ENCODE data around the gene GPR146.
"Not testable (repeated sequence)": the region's sequence is repeated elsewhere in the genome, so short reads cannot be mapped to it uniquely, and the experiment has no call there.

The GPR146 gene

GRCh38 chr7:1022801-1023465, 21.4 kb upstream of the GPR146 start:
- DNase-seq (ENCODE audit: low read depth, low spot score), result no peak
- no peak overlapping the region for H3K4me3 ChIP-seq (ENCODE audit: low read length)

- no peak overlapping the region for H3K4me3 ChIP-seq (ENCODE audit: low read length)
- no peak for DNase-seq (ENCODE audit: low read depth, low spot score)
Observed at GRCh38 chr7:1024331-1024841, 20.0 kb upstream of the GPR146 start.

- DNase-seq (ENCODE audit: low read depth, low spot score), result no peak
- H3K4me3 ChIP-seq (ENCODE audit: low read length), result no peak overlapping the region
Observed at GRCh38 chr7:1024876-1025742, 19.2 kb upstream of the GPR146 start.

- DNase-seq (ENCODE audit: low read depth, low spot score), result no peak
- no peak overlapping the region for H3K4me3 ChIP-seq (ENCODE audit: low read length)
Observed at GRCh38 chr7:1025743-1026581, 18.4 kb upstream of the GPR146 start.

GRCh38 chr7:1026721-1027161, 17.6 kb upstream of the GPR146 start:
- no peak for DNase-seq (ENCODE audit: low read depth, low spot score)
- H3K4me3 ChIP-seq (ENCODE audit: low read length), result no peak overlapping the region

GRCh38 chr7:1027242-1028043, 16.9 kb upstream of the GPR146 start:
- H3K4me3 ChIP-seq (ENCODE audit: low read length), result no peak overlapping the region
- DNase-seq (ENCODE audit: low read depth, low spot score), result no peak

- no peak overlapping the region for H3K4me3 ChIP-seq (ENCODE audit: low read length)
- no peak for DNase-seq (ENCODE audit: low read depth, low spot score)
Observed at GRCh38 chr7:1028044-1028770, 16.1 kb upstream of the GPR146 start.

- H3K4me3 ChIP-seq (ENCODE audit: low read length), result no peak overlapping the region
- DNase-seq (ENCODE audit: low read depth, low spot score), result no peak
Observed at GRCh38 chr7:1028775-1029636, 15.3 kb upstream of the GPR146 start.

GRCh38 chr7:1029637-1030443, 14.5 kb upstream of the GPR146 start:
- no peak for DNase-seq (ENCODE audit: low read depth, low spot score)
- no peak overlapping the region for H3K4me3 ChIP-seq (ENCODE audit: low read length)

GRCh38 chr7:1030444-1031070, 13.8 kb upstream of the GPR146 start:
- no peak overlapping the region for H3K4me3 ChIP-seq (ENCODE audit: low read length)
- no peak for DNase-seq (ENCODE audit: low read depth, low spot score)

- DNase-seq (ENCODE audit: low read depth, low spot score), result no peak
- no peak overlapping the region for H3K4me3 ChIP-seq (ENCODE audit: low read length)
Observed at GRCh38 chr7:1031716-1032455, 12.5 kb upstream of the GPR146 start.

GRCh38 chr7:1032536-1033181, 11.7 kb upstream of the GPR146 start:
- no peak for DNase-seq (ENCODE audit: low read depth, low spot score)
- H3K4me3 ChIP-seq (ENCODE audit: low read length), result no peak overlapping the region

GRCh38 chr7:1033546-1034145, 10.7 kb upstream of the GPR146 start:
- DNase-seq (ENCODE audit: low read depth, low spot score), result no peak
- H3K4me3 ChIP-seq (ENCODE audit: low read length), result no peak overlapping the region

- H3K4me3 ChIP-seq (ENCODE audit: low read length); DNase-seq (ENCODE audit: low read depth, low spot score): not testable (repeated sequence)
Observed at GRCh38 chr7:1034769-1035168, 9.6 kb upstream of the GPR146 start.
